Right forelimb (tissue), 1 donor: Measurements from ENCODE around the gene NPPB.
"Not testable (repeated sequence)": the region's sequence is repeated elsewhere in the genome, so short reads cannot be mapped to it uniquely, and the experiment has no call there.

Experiments used
- DNase-seq: peaks from one replicate; pipeline ENCODE4 v3.0.0-alpha.2; 2018

The NPPB gene

GRCh38 chr1:11858613-11858967 is at the start of gene NPPB:
NPPB (minus strand) TSS chr1:11858945; CDS start chr1:11858833, 112 bp downstream.
- DNase-seq: no peak

GRCh38 chr1:11908095-11908675 is 49.4 kb upstream of the NPPB start:
- DNase-seq: no peak

DNA sequence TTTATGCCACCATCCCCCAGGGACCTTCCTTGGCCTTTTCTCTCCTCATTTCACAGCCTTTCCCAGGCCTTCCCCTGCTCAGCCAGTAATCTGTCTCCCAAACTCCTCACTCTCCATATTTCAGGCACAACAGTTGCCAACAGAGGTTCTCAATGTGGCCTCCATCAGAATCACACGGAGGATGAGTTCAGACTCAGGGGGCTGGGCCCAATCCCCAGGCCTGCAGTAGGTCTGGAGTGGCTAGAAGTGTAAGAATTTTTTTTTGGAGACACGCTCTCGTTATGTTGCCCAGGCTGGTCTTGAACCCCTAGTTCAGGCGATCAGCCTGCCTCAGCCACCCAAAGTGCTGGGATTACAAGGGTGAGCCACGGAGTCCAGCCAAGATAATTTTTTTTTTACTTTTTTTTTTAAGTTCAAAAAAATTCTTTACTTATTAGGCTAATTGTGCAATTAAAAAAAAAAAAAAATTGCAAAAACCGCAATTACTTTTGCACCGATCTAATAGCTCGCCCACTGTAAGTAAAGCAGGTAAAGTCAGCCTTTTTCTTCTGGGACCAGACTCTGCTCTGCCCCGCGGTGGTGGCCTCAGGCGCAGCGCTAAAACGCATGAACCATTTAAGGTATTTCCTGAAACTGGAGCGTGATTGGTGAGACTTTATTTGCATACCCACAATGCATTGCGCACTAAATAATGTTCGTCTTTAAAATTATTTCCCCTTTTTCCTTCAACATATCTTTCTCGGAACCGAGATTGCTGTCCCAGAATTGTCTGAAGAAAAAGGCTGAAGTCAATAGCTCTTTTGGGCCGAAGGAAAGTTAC is 48.7 kb upstream of the NPPB start:
- DNase-seq: peak; percentile 95

- no peak for DNase-seq
Observed at GRCh38 chr1:11906870-11907269, 48.1 kb upstream of the NPPB start.

GRCh38 chr1:11904978-11905377 is 46.2 kb upstream of the NPPB start:
- no peak for DNase-seq

- DNase-seq: not testable (repeated sequence)
Observed at GRCh38 chr1:11904156-11904555, 45.4 kb upstream of the NPPB start.

DNA sequence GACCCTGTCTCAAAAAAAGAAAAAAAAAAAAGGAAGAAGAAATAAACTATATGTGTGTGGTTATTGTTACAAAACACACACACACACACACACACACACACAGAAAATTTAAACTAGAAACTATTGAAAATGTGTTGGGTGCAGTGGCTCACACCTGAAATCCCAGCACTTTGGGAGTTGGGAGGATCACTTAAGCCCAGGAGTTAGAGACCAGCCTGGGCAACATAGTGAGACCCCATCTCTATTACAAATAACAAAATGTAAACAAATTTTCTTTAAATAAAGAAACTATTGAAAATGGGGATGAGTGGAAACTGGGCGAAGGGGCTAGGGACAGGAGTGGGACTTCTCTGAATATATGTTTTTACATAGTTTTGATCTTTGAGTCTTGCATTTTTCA is 44.5 kb upstream of the NPPB start:
- DNase-seq: no peak

DNA sequence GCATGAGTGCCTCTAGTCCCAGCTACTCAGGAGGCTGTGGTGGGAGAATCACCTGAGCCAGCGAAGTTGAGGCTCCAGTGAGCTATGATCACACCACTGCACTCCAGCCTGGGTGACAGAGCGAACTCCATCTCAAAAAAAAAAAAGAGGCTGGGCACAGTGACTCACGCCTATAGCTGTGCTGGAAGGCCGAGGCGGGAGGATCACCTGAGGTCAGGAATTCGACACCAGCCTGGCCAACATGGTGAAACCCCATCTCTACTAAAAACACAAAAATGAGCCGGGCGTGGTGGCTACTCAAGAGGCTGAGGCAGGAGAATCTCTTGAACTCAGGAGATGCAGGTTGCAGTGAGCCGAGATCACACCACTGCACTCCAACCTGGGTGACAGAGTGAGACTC is 42.7 kb upstream of the NPPB start:
- not testable (repeated sequence) for DNase-seq

- DNase-seq: no peak
Observed at GRCh38 chr1:11898831-11899467, 40.2 kb upstream of the NPPB start.

DNA sequence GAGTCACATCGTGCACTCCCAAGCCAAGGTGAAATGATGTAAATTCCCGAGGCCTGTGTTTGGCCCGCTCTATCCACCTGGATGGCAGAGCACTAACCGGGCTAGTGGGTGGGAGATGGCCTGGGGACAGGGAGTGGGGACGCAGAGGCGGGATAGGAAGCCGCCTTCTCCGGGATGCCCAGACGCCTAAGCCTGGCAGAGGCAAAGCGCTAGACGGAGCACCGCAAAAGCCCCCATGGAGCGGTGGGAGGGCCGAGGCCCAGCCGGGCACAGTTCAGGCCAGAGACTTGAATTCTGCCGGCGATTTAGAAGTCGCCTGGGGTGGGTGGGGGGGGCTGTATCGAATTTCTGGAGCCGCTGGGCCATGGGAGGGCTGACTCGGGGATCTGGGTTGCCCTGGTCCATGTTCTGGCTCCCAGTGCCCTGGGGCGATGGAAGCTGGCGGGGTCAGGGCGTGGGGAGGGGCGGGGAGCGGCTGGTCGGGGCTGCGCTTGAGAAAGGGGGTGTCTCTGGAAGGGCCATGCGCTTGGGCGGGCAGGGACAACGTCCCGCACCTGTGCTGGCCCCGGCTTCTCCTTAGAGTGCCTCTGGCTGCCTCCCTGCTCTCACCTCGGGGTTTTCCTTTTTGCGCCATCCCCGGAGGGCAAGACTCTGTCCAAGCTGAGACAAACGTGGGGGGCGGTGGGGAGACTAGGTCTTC is 39.5 kb upstream of the NPPB start:
- DNase-seq: no peak

GRCh38 chr1:11894501-11894900 is 35.8 kb upstream of the NPPB start:
- DNase-seq: not testable (repeated sequence)

DNA sequence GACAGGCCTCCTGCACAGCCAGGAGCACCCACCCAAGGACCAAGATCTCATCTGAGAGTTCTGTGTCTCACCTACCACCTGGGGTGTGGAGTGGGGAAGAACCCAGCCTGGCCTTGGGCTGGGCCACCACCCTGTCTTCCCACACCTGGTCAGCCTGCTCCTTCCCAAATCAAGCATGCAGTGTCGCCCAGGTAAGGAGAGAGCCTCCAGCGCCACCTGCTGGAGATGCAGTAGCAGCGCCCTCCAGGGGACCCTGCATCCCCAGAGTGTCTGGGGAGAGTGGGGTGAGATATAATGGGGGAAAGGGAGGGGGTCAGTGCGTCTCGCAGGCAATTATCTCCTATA is 35.1 kb upstream of the NPPB start:
- DNase-seq: no peak

- no peak for DNase-seq
Observed at GRCh38 chr1:11891433-11892186, 32.9 kb upstream of the NPPB start.

GRCh38 chr1:11888877-11889208 is 30.1 kb upstream of the NPPB start:
- DNase-seq: no peak

DNA sequence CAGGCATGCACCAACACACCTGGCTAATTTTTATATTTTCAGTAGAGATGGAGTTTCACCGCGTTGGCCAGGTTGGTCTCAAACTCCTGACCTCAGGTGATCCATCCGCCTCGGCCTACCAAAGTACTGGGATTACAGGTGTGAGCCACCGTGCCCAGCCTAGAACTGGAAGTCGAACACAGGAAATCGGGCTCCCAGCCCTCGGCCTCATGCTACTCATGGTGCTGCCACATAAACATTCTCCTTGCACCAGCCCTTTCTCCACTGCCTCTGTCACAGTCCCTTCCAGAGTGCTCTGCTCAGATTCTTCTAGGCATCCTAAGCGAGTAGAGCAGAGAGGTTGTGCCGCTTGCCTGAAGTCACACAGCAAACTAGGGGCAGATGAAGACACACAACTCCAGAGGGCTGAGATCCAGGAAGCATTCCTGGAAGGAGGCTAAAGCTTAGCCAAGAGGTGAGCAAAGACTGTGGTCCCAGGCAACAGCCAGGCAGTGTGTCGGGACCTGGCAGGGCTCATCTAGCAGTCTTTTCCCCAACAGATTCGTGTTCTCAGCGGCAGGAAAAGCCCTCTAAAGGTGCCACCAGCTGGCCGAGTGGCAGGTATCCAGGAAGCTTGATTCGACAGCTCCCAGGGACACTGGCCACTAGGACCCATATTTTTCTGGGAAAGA is 29.6 kb upstream of the NPPB start:
- DNase-seq: no peak

DNA sequence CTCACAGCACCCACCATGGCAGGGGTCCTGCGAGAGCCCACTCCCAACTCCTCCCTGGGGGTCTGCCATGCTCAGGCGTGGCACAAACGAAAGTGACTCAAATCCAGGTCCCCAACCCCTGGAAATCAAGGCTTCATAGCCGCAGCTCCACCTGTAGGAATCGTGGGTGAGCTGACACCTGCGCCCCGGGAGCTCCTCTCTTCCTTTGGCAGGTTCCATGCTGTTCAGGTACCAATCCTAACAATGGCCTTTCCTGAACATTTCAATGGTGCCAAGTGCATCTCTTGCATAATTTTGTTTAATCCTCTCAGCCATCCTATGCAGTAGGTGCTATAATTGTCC is 28.9 kb upstream of the NPPB start:
- no peak for DNase-seq

GRCh38 chr1:11886986-11887665 is 28.4 kb upstream of the NPPB start:
- DNase-seq: no peak

DNA sequence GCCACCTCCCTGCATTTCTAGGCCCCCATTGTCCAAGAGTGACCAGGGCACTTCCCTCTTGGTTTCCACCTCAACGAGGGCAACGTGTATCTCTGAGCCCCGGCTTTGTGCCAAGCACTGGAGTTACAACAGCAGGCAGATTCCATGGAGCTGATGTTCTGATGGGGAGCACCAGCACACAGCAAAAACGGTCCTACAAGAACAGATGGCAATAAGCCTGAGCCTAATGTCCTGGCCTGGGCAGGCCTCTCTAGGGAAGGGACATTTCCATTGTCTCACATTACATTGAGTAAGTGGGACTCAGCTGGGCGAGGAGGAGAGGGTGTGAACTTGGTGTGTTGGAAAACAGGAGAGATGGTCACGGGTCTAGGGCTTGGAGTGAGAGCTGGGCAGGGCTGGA is 27.2 kb upstream of the NPPB start:
- DNase-seq: no peak

GRCh38 chr1:11882814-11883538 is 24.2 kb upstream of the NPPB start:
- DNase-seq: no peak

- no peak for DNase-seq
Observed at GRCh38 chr1:11881749-11882441, 23.1 kb upstream of the NPPB start.
